ENCODE measurements around the gene LAIR2. TPM values are rescaled to one million over a fixed set of nuclear protein-coding genes. Genes with fewer than 3 reads are reported as not detected.

LAIR2 gene
- total and polyA plus RNA-seq, 8 donors = 0.30 TPM; not detected in 7

DNA sequence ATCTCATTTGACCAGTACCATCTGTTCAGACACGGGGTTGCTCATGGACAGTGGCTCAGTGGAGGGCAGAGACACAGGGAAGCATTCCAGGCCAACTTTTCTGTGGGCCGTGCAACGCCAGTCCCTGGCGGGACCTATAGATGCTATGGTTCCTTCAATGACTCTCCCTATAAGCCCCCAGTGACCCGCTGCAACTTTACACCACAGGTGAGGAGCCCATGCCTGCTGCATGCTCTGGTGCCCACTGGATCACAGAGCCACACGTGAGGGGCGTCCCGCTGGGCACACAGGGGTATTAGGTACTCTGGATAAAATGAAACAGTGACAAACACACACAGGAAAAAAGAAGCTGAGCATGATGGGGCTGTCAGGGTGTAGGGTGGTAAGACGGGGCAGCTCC, 34.3 kb downstream of the LAIR2 start:
- peaks cover 0 to 47% (median 6%) of the 10 kb centered on the region in 3 donors for H3K27me3 ChIP-seq
- no peak overlapping the region for H3K27ac ChIP-seq
- TF ChIP-seq POLR2AphosphoS5 (IDR thresholded peaks at IDR 0.05) (no peak), POLR2A (IDR thresholded peaks at IDR 0.05) (no peak), EP300 (IDR thresholded peaks at IDR 0.05) (no peak)
- TF ChIP-seq, protein P1, sequence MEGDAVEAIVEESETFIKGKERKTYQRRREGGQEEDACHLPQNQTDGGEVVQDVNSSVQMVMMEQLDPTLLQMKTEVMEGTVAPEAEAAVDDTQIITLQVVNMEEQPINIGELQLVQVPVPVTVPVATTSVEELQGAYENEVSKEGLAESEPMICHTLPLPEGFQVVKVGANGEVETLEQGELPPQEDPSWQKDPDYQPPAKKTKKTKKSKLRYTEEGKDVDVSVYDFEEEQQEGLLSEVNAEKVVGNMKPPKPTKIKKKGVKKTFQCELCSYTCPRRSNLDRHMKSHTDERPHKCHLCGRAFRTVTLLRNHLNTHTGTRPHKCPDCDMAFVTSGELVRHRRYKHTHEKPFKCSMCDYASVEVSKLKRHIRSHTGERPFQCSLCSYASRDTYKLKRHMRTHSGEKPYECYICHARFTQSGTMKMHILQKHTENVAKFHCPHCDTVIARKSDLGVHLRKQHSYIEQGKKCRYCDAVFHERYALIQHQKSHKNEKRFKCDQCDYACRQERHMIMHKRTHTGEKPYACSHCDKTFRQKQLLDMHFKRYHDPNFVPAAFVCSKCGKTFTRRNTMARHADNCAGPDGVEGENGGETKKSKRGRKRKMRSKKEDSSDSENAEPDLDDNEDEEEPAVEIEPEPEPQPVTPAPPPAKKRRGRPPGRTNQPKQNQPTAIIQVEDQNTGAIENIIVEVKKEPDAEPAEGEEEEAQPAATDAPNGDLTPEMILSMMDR (IDR thresholded peaks at IDR 0.05) = no peak
- intact Hi-C loops (cut with DNase I; ENCODE audit: low total_unique reads) = no loop called here
- H3K9me3 ChIP-seq = peaks cover 0 to 4% (median 0%) of the 10 kb centered on the region in 4 donors
- WGBS, 5 donors = 70 to 89% (median 80%) methylated on average over 5 to 9 of the region's 9 CpGs
- no peaks in the 10 kb centered on the region for H3K36me3 ChIP-seq
- no peak overlapping the region for H3K4me3 ChIP-seq
- H3K4me1 ChIP-seq = no peaks in the 10 kb centered on the region
- DNase-seq = no peak

DNA sequence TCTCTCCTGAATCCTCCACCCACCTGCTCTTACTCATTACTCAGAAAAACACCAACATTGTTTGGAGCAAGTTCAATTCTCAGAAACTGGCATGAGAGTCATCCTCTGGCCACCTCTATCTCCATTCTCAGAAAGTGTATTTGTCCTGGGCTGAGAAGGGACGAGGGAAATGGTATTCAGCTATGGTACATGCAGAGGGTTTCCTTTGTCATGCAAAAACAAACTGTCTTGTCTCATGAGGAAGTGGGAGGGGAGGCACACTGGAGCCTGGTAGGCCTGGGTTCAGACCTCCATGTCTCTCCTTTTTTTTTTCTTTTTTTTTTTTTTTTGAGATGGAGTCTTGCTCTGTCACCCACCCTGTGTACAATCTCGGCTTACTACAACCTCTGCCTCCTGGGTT, 39.1 kb downstream of the LAIR2 start:
- WGBS, 5 donors = 38 to 65% (median 44%) methylated on average over 2 of the region's 2 CpGs
- no peaks in the 10 kb centered on the region for H3K4me1 ChIP-seq
- H3K9me3 ChIP-seq = peaks cover 0 to 6% (median 0%) of the 10 kb centered on the region in 4 donors
- intact Hi-C loops (cut with DNase I; ENCODE audit: low total_unique reads) = no loop called here
- H3K36me3 ChIP-seq = no peaks in the 10 kb centered on the region
- no peak for DNase-seq
- H3K27me3 ChIP-seq = peaks cover 0 to 15% (median 0%) of the 10 kb centered on the region in 3 donors
- H3K27ac ChIP-seq = no peak overlapping the region
- H3K4me3 ChIP-seq = no peak overlapping the region
- no peak for TF ChIP-seq POLR2A (IDR thresholded peaks at IDR 0.05)
- TF ChIP-seq, protein P1 (IDR thresholded peaks at IDR 0.05) = no peak
- no peak for TF ChIP-seq POLR2AphosphoS5 (IDR thresholded peaks at IDR 0.05)

DNA sequence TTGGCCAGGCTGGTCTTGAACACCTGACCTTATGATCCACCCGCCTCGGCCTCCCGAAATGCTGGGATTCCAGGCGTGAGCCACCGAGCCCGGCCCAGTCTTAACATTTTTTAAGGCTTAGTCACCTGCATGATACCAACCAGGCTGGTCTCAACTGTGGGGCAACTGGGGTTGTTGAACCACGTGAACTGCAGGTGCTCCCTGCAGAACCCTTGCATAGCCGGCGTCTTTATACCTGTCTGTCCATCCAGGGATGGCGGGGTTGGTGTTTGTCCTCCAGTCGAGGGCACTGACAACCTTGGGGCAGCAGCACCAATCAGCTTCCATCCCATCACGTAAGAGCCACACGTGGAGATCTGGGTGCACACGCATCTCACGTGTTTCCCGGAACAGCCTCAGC, 46.2 kb downstream of the LAIR2 start:
- no peaks in the 10 kb centered on the region for H3K36me3 ChIP-seq
- TF ChIP-seq POLR2AphosphoS5 (IDR thresholded peaks at IDR 0.05) = no peak
- TF ChIP-seq POLR2A (IDR thresholded peaks at IDR 0.05) = no peak
- TF ChIP-seq, protein P1 (IDR thresholded peaks at IDR 0.05) = no peak
- no peak for TF ChIP-seq EP300 (IDR thresholded peaks at IDR 0.05)
- intact Hi-C loops (cut with DNase I; ENCODE audit: low total_unique reads) = no loop called here
- H3K9me3 ChIP-seq = no peaks in the 10 kb centered on the region
- no peak overlapping the region for H3K4me3 ChIP-seq
- H3K27ac ChIP-seq = no peak overlapping the region
- no peaks in the 10 kb centered on the region for H3K4me1 ChIP-seq
- 78 to 87% (median 87%) methylated on average over 10 to 16 of the region's 16 CpGs for WGBS, 5 donors
- no peak for DNase-seq
- peaks cover 0 to 14% (median 0%) of the 10 kb centered on the region in 3 donors for H3K27me3 ChIP-seq

DNA sequence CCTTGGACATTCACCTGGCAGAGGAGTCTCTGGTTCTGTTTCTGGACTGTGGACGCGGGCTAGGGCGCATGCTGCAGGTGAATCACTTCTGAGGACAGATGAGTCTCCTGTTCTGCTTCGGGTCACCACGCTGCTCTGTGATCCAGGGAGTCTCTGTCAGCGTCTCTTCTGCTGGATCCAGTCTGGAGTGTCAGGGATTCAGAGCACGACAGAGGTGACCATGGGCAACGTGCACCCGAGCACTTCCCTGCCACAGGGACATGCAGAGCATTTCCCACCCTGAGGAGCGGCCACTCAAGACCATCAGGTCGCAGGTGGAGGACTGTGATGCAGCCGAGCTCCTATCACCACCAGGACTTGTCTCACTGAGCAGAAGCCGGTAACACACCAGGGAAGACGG, 46.6 kb downstream of the LAIR2 start:
- intact Hi-C loops (cut with DNase I; ENCODE audit: low total_unique reads) = no loop called here
- Histone ChIP-seq H3K4me3 (no peak overlapping the region), H3K27me3 (peaks cover 0 to 14% (median 0%) of the 10 kb centered on the region in 3 donors), H3K36me3 (no peaks in the 10 kb centered on the region), H3K27ac (no peak overlapping the region), H3K4me1 (no peaks in the 10 kb centered on the region), H3K9me3 (no peaks in the 10 kb centered on the region)
- TF ChIP-seq, protein P1 (IDR thresholded peaks at IDR 0.05) = no peak
- no peak for TF ChIP-seq POLR2A (IDR thresholded peaks at IDR 0.05)
- no peak for TF ChIP-seq POLR2AphosphoS5 (IDR thresholded peaks at IDR 0.05)
- no peak for TF ChIP-seq EP300 (IDR thresholded peaks at IDR 0.05)
- 63 to 83% (median 75%) methylated on average over 13 to 14 of the region's 14 CpGs for WGBS, 5 donors
- no peak for DNase-seq
